NK-92 treated with Interleukin-12 subunit alpha and Interleukin-12 subunit beta, amount 100 ng/mL, for 24 hours (cell line): ENCODE measurements around the gene NTRK1.

ENCODE experiments used
- DNase-seq: peaks from one replicate; lab custom pipeline; 2025; lab: John Stamatoyannopoulos, UW

Gene NTRK1

GRCh38 chr1:156857532-156857931, 3.1 kb upstream of the NTRK1 start:
- no peak for DNase-seq

GRCh38 chr1:156858555-156858956, 2.1 kb upstream of the NTRK1 start:
- no peak for DNase-seq

GRCh38 chr1:156858959-156859522, 1.6 kb upstream of the NTRK1 start, which contains the start of gene INSRR:
Gene INSRR, minus strand, starts transcription at chr1:156859117. Its CDS starts 496 bp downstream, at chr1:156858621.
- DNase-seq: no peak

GRCh38 chr1:156859523-156860112, 1.0 kb upstream of the NTRK1 start:
- no peak for DNase-seq

- DNase-seq: no peak
These were observed 495 bp upstream of the NTRK1 start for GRCh38 chr1:156860113-156860627.

GRCh38 chr1:156862584-156862983, 1.9 kb downstream of the NTRK1 start:
- DNase-seq: no peak

- no peak for DNase-seq
These were observed 2.4 kb downstream of the NTRK1 start for GRCh38 chr1:156862997-156863599.

GRCh38 chr1:156863631-156864030, 3.0 kb downstream of the NTRK1 start:
- no peak for DNase-seq

- DNase-seq: no peak
These were observed 4.1 kb downstream of the NTRK1 start for GRCh38 chr1:156864796-156865195.

- DNase-seq: no peak
These were observed 4.6 kb downstream of the NTRK1 start for GRCh38 chr1:156865258-156865657.

GRCh38 chr1:156865865-156866248, 5.2 kb downstream of the NTRK1 start:
- DNase-seq: no peak

GRCh38 chr1:156866249-156866909, 5.7 kb downstream of the NTRK1 start:
- DNase-seq: no peak

- DNase-seq: no peak
These were observed 7.7 kb downstream of the NTRK1 start for GRCh38 chr1:156868341-156868740.

GRCh38 chr1:156869455-156869854, 8.8 kb downstream of the NTRK1 start:
- DNase-seq: no peak

- no peak for DNase-seq
These were observed 13.0 kb downstream of the NTRK1 start for GRCh38 chr1:156873659-156874058.

- DNase-seq: no peak
These were observed 13.5 kb downstream of the NTRK1 start for GRCh38 chr1:156874142-156874541.

GRCh38 chr1:156874572-156875340, 14.1 kb downstream of the NTRK1 start:
- no peak for DNase-seq

GRCh38 chr1:156875341-156875615, 14.6 kb downstream of the NTRK1 start:
- no peak for DNase-seq

GRCh38 chr1:156876281-156876680, 15.6 kb downstream of the NTRK1 start:
- no peak for DNase-seq

- DNase-seq: no peak
These were observed 16.9 kb downstream of the NTRK1 start for GRCh38 chr1:156877433-156878170.

- no peak for DNase-seq
These were observed 19.2 kb downstream of the NTRK1 start for GRCh38 chr1:156879876-156880275.

- no peak for DNase-seq
These were observed 19.8 kb downstream of the NTRK1 start for GRCh38 chr1:156880473-156880872.
